ENCODE measurements around the gene ZBTB16. TPM values are rescaled to one million over a fixed set of nuclear protein-coding genes. Genes with fewer than 3 reads are reported as not detected.

Gene ZBTB16
- total and polyA plus RNA-seq, 8 donors = 3.4 to 55.6 (median 9.5) TPM

DNA sequence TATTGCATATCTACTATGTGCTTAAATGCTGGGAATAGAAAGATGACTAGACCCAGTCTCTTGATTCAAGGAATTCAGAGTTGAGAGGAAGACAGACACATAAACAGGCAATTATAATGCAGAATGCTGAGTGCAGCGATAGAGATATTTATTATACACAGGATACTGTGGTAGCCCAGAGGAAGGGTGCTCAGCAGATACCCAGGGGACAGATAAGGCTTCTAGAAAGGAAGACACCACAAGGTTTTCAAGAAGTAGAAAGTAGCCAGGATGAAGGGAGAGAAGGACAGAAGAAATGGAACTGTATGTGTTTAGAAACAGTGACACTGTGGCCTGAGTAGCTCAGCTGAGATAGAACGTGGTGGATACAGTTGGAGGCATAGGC, 157.3 kb downstream of the ZBTB16 start:
- Histone ChIP-seq H3K4me3 (no peak overlapping the region), H3K36me3 (peaks cover 0 to 5% of the 10 kb centered on the region in 2 donors), H3K27me3 (no peaks in the 10 kb centered on the region), H3K27ac (no peak overlapping the region), H3K9me3 (no peaks in the 10 kb centered on the region), H3K4me1 (peaks cover 10 to 49% of the 10 kb centered on the region in 2 donors)
- DNase-seq = no peak
- no peak for ATAC-seq
- TF ChIP-seq, protein P1, sequence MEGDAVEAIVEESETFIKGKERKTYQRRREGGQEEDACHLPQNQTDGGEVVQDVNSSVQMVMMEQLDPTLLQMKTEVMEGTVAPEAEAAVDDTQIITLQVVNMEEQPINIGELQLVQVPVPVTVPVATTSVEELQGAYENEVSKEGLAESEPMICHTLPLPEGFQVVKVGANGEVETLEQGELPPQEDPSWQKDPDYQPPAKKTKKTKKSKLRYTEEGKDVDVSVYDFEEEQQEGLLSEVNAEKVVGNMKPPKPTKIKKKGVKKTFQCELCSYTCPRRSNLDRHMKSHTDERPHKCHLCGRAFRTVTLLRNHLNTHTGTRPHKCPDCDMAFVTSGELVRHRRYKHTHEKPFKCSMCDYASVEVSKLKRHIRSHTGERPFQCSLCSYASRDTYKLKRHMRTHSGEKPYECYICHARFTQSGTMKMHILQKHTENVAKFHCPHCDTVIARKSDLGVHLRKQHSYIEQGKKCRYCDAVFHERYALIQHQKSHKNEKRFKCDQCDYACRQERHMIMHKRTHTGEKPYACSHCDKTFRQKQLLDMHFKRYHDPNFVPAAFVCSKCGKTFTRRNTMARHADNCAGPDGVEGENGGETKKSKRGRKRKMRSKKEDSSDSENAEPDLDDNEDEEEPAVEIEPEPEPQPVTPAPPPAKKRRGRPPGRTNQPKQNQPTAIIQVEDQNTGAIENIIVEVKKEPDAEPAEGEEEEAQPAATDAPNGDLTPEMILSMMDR (IDR thresholded peaks at IDR 0.05) = no peak
- intact Hi-C loops (cut with DNase I) = no loop called here

DNA sequence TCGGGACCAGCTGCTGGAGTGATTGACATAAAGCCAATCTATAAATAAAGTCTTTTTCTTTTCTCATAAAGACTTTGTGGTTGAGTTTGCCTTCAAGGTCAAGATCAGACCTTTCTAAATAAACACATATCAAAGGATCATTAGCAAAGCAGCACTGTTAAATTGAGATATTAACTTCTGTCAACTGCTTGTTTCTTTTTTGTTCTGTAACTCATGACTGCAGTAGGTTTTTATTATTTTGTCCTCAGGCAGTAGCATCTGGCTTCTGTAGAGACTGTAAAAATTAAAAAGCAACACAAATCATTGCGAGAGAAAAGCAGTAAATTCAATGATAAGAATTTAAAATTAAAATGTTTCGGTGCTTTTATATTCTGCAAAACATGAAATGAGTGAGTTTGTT, 159.0 kb downstream of the ZBTB16 start:
- intact Hi-C loops (cut with DNase I) = no loop called here
- DNase-seq = no peak

DNA sequence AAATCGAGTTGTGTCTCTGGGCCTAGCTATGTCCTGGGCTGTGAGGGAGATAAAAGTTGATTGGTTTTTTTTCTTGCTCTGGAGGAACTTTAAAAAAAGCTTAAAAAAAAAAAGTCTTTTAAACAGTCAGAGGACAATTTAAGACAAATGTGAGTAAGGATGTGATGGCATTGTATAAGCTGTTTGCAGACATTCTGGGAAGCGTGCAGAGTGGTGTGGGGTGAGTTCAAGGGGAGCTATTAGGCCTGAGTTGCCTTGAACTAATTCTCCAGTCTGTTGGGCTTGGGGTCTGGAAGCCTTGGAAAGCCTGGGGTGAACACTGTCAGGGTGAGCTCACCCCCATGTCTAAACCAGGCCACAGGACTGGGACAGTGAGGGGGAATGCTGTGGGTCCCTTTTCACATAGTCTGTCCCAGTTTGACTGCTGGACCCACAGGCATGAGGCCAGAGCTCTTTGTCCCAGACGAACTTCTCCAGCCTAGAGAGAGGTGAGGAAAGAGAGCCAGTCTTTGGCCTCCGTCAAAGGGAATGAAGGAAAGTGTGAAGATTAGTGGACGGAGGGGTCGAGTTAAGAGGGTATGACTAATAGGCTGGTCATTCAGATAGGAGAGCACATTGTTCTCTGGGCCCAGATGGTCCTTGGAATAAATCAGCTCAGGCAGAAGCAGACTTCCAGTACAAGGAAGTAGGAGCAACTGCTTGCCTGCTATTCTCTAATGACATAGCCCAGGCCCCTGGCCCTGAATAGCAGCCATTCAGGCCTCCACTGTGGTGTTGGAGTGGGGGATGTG, 160.2 kb downstream of the ZBTB16 start:
- H3K27me3 ChIP-seq = no peaks in the 10 kb centered on the region
- peaks cover 0 to 5% of the 10 kb centered on the region in 2 donors for H3K36me3 ChIP-seq
- ATAC-seq (peak; percentile 86), DNase-seq (no peak)
- intact Hi-C loops (cut with DNase I) = no loop called here
- TF ChIP-seq, protein P1 (IDR thresholded peaks at IDR 0.05) = no peak
- peaks cover 10 to 48% of the 10 kb centered on the region in 2 donors for H3K4me1 ChIP-seq
- peak overlapping the region; percentile 40 to 48 for H3K27ac ChIP-seq
- H3K9me3 ChIP-seq = no peaks in the 10 kb centered on the region
- H3K4me3 ChIP-seq = no peak overlapping the region

More for the DNA sequence above, 159.0 kb downstream of the ZBTB16 start:
- Histone ChIP-seq H3K27ac (no peak overlapping the region), H3K36me3 (peaks cover 0 to 5% of the 10 kb centered on the region in 2 donors), H3K27me3 (no peaks in the 10 kb centered on the region), H3K4me1 (peaks cover 10 to 48% of the 10 kb centered on the region in 2 donors), H3K9me3 (no peaks in the 10 kb centered on the region), H3K4me3 (no peak overlapping the region)
- ATAC-seq = no peak
- TF ChIP-seq, protein P1 (IDR thresholded peaks at IDR 0.05) = no peak

DNA sequence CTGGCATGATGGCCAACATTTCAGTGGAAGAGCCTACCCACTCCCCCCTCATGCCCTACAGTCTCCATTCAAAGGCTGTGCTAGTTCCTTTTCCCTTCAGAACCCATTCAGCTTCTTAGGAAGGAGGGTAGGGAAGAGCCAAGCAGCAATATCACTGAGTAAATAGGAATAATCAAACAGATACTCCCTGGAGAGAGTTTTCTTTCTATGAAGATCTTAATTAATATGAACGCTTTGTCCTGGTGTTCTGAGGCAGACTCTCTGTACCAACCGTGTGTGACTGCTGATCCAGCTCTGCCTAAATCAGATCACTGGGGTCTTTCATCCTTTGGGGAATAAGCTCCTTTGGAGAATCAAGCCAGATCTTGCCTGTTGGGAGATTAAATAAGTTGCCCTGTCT, 161.5 kb downstream of the ZBTB16 start:
- ATAC-seq (no peak), DNase-seq (no peak)
- TF ChIP-seq, protein P1 (IDR thresholded peaks at IDR 0.05) = no peak
- H3K4me3 ChIP-seq = no peak overlapping the region
- H3K9me3 ChIP-seq = no peaks in the 10 kb centered on the region
- intact Hi-C loops (cut with DNase I) = no loop called here
- peaks cover 0 to 6% of the 10 kb centered on the region in 2 donors for H3K36me3 ChIP-seq
- no peaks in the 10 kb centered on the region for H3K27me3 ChIP-seq
- peaks cover 10 to 40% of the 10 kb centered on the region in 2 donors for H3K4me1 ChIP-seq
- no peak overlapping the region for H3K27ac ChIP-seq

DNA sequence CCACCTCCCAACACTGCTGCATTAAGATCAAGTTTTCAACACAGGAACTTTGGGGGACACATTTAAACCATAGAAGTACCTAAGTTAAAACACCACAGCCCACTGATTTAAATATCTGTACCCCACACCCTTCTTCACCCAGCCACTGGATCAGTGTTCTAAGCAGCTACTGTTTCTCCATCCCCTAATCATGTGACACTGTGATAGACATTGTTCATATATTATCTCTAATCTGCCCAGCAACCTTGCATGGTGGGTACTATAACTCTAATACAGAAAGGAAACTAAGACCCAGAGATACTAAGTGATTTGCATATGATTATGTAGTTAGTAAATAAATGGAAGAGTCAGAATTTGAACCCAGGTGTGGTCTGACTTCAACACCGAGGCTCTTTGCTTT, 166.2 kb downstream of the ZBTB16 start:
- H3K9me3 ChIP-seq = no peaks in the 10 kb centered on the region
- TF ChIP-seq, protein P1 (IDR thresholded peaks at IDR 0.05) = no peak
- H3K36me3 ChIP-seq = peaks cover 0 to 14% of the 10 kb centered on the region in 2 donors
- peaks cover 0 to 18% of the 10 kb centered on the region in 2 donors for H3K4me1 ChIP-seq
- DNase-seq = no peak
- ATAC-seq = no peak
- H3K4me3 ChIP-seq = no peak overlapping the region
- no peak overlapping the region for H3K27ac ChIP-seq
- H3K27me3 ChIP-seq = no peaks in the 10 kb centered on the region
- intact Hi-C loops (cut with DNase I) = no loop called here

All from left lung (tissue), 10 donors.